HG03571 (cell line): ENCODE data around the gene AGGF1.
A peak's percentile ranks its signal among the peaks of the same experiment; 100 is the strongest.
"Not testable (repeated sequence)": the region's sequence is repeated elsewhere in the genome, so short reads cannot be mapped to it uniquely, and the experiment has no call there.

ENCODE experiments used
- ATAC-seq: cut with Tn5 transposase; IDR thresholded peaks from one replicate; pipeline ENCODE4 v1.9.1; 2021; ENCODE audit not compliant: unreplicated experiment

AGGF1 gene, protein sequence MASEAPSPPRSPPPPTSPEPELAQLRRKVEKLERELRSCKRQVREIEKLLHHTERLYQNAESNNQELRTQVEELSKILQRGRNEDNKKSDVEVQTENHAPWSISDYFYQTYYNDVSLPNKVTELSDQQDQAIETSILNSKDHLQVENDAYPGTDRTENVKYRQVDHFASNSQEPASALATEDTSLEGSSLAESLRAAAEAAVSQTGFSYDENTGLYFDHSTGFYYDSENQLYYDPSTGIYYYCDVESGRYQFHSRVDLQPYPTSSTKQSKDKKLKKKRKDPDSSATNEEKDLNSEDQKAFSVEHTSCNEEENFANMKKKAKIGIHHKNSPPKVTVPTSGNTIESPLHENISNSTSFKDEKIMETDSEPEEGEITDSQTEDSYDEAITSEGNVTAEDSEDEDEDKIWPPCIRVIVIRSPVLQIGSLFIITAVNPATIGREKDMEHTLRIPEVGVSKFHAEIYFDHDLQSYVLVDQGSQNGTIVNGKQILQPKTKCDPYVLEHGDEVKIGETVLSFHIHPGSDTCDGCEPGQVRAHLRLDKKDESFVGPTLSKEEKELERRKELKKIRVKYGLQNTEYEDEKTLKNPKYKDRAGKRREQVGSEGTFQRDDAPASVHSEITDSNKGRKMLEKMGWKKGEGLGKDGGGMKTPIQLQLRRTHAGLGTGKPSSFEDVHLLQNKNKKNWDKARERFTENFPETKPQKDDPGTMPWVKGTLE

DNA sequence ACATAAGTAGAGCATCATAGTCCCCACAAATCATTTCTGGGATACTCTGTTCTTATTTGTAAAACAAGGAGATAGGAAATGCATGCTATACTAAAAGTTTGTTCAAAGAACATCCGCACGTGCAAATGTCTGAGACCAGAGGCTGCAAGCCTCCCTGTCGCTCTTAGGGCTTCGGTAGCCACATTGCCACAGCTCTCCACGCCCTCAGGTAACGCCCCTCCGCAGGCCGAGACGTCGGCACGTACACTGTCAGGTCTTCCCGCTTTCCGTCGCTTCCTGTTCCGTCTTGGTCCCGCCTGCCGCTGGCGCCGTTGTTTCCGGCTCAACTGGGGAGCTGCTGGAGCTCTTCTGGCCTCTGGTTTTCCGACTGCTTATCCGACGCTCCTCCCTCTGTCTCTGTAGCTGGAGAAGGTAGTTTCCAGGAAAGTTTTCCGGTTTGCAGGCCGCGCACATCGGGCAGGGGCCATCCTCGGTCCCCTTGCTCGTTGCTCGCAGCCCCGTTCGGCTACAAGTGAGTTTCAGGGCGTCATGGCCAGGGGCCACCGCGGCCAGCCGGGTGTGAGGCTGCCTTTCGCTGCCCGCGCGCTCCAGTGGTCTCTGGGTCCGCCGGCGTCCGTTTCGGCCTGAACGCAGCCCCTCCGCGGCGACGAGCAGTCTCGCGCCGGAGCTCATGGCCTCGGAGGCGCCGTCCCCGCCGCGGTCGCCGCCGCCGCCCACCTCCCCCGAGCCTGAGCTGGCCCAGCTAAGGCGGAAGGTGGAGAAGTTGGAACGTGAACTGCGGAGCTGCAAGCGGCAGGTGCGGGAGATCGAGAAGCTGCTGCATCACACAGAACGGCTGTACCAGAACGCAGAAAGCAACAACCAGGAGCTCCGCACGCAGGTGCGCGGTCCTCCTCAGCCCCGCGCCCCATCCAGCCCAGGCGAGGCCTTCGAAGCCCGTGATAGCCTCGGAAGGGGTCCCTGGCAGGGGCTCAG is at the start of gene AGGF1:
TSS of gene AGGF1 (plus strand) at position 308 of the 975 bp plus-strand sequence. CDS start at position 671, 363 bp downstream.
- ATAC-seq, result peak; percentile 98

GRCh38 chr5:76980518-76981144 is 49.6 kb upstream of the AGGF1 start:
- ATAC-seq, result no peak

GRCh38 chr5:76982450-76982849 is 47.8 kb upstream of the AGGF1 start:
- ATAC-seq, result no peak

- no peak for ATAC-seq
Measured at GRCh38 chr5:76983468-76983867, 46.7 kb upstream of the AGGF1 start.

- no peak for ATAC-seq
Measured at GRCh38 chr5:76986825-76987526, 43.2 kb upstream of the AGGF1 start.

GRCh38 chr5:76990899-76991459 is 39.2 kb upstream of the AGGF1 start:
- no peak for ATAC-seq

GRCh38 chr5:76993436-76993835 is 36.8 kb upstream of the AGGF1 start:
- ATAC-seq, result not testable (repeated sequence)

DNA sequence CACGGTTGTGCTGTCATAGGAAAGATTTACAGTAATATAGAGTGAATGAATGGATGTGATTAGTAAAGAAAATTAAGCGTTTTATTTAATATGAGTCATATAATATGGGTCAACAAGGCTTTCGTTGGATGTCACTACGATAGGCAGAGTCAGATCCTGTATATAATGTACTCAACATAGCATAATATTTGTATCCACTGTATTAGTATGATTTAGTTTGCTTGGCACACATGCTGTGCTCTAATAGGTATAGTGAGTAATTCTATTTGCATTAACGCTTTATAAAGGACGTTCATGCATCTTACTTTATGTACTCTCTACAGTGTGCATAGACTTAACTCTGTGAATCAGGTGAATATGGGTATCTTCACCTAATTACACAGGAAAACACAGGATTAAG is 35.9 kb upstream of the AGGF1 start:
- no peak for ATAC-seq

GRCh38 chr5:76998251-76998650 is 32.0 kb upstream of the AGGF1 start:
- ATAC-seq, result not testable (repeated sequence)

DNA sequence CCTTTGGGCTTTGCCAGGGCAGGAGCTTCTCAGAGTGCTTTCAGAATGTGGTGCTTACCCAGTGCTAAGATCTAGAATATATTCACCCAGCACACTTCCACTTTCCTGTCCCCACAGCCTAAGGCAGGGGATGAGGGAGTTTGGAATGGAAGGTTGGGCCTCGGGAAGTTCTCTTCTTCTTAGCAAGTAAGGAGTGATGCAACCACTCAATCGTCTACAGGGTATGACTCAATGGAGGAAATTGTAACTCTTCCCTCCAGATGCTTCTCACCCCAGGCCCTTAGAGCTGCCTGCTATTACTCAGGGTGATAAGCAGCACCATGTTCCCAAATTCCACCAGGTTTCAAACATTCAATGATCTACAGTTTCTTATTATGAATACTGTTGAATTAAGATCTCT is 30.8 kb upstream of the AGGF1 start:
- no peak for ATAC-seq

GRCh38 chr5:77003246-77003645 is 27.0 kb upstream of the AGGF1 start:
- ATAC-seq, result no peak

- ATAC-seq, result no peak
Measured at GRCh38 chr5:77006124-77006523, 24.1 kb upstream of the AGGF1 start.

DNA sequence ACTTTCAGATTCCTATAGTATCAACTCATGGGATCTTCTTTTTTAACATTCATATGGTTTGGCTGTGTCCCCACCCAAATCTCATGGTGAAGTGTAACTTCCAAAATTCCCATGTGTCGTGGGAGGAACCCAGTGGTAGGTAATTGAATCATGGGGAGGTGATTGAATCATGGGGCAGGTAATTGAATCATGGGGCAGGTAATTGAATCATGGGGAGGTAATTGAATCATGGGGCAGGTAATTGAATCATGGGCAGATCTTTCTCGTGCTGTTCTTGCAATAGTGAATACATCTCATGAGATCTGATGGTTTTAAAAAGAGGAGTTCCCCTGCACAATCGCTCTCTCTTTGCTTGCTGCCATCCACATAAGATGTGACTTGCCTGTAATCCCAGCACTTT is 21.8 kb upstream of the AGGF1 start:
- no peak for ATAC-seq

DNA sequence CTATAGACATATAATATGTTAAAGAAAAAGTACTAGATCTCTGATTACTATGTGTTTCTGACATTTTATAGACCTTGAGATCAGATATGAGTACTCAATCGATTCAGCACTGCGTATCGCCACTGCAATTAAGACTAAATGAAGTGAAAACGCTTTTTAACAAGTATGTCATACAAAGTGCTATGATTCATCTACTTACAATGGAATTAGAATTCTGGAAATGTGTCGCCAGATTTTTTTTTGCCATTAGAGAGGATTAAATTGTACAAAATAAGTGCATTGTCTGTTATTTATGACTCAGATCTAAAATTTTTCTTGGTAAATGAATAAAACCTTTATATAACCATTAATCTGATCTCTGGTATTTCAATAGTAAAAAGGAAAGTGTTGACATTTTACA is 20.0 kb upstream of the AGGF1 start:
- ATAC-seq, result no peak

DNA sequence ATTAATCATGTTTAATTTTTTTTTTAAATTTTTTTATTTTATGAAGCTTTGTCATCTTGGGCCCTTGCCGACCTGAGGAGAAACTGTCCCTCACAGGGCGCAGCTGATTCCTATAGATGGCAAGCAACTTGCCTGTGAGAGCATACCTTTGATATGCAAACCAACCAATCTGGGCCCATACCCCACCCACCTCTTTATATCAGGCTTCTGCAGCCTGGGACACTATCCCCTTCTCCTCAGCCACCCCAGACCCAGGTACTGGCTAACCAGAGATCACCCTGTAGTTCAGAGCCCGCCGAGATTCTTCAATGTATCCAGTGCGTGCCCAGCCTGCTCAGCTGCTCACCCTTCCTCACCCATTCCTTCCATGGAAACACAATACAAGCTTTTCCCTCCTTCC is 18.7 kb upstream of the AGGF1 start:
- no peak for ATAC-seq

DNA sequence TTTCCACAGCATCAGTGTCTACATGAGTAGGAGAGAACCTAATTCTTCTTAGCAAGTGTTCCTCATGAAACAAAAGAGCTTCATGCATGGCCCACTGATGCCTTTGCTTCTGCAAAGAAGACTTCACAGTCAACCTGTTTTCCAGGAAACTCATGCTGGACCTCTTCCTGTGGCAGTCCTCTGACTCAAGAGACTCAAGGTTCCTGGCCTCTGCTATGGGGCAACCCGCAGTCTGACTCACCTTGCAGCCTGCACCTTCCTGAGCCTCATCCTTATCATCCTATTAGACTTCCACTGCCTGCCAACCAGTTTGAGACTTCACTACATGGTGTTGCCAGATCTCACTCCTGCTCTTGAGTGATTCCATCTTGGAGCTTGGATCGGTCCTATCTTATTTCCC is 17.6 kb upstream of the AGGF1 start:
- ATAC-seq, result no peak

- ATAC-seq, result no peak
Measured at GRCh38 chr5:77015938-77016569, 14.2 kb upstream of the AGGF1 start.

- no peak for ATAC-seq
Measured at GRCh38 chr5:77016962-77017361, 13.2 kb upstream of the AGGF1 start.

DNA sequence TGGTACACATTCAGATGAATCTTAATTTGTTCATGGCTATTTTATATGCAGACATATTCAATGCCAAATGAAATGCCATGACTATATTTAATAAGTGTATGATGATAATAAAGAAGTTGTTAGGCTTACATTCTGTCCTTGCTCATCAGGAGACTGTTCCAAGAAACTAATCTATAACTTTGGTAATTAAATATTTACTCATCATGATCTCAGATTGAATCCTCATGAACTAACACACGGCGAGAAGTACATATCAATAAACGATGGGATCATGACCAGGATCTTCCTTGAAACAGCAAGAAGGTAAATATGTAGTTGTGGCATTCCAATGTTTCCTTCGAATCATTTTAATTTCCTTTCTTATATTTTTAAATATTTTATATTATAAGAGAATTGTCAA is 12.5 kb upstream of the AGGF1 start:
- ATAC-seq, result no peak
